ENCODE data around the gene AP4E1. TPM values are rescaled to one million over a fixed set of nuclear protein-coding genes. Genes with fewer than 3 reads are reported as not detected.

The AP4E1 gene
- total RNA-seq, 1 donor from 2014 or later, result 9.9 TPM

DNA sequence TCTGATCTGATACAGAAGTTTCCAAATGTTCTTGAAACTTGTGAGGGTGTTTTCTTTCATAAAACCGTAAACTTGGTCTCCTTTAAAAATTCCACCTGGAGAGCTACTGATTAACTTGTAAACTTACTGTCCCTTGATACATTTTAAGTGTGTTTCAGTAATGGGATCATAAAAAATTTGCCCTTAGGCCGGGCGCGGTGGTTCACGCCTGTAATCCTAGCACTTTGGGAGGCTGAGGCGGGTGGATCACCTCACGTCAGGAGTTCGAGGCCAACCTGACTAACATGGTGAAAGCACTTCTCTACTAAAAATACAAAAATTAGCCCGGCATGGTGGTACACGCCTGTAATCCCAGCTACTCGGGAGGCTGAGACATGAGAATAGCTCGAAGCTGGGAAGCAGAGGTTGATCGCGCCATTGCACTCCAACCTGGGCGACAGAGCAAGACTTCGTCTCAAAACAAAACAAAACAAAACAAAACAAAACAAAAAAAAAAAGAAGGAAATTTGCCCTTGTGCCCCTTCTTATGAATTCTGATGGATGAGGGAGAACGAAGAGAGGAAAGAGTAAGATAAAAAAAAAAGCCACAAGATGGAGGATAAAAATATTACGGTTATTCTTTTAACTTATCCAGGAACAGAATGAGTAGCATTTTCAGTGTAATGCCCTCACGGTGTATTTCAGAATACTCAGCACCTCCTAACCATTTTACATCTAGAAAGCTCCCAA is 32.1 kb upstream of the AP4E1 start:
- Histone ChIP-seq H3K9ac (ENCODE audit: low read depth in 1 of 3, low read length in 3 of 3) (peak overlapping the region; percentile 12 to 89 (median 60)), H3K36me3 (ENCODE audit: control insufficient read depth in 3 of 3, insufficient read depth in 3 of 3, low read length in 3 of 3) (no peaks in the 10 kb centered on the region), H3K9me3 (ENCODE audit: control insufficient read depth in 3 of 3, low read length in 3 of 3) (no peaks in the 10 kb centered on the region), H3K4me1 (ENCODE audit: control insufficient read depth in 3 of 3, insufficient read depth in 3 of 3, low read length in 3 of 3) (peaks cover 0 to 3% (median 2%) of the 10 kb centered on the region in 3 donors), H3K27ac (ENCODE audit: low read depth, low read length) (peak overlapping the region; percentile 14), H3K4me3 (ENCODE audit: low read length in 3 of 3) (peak overlapping the region; percentile 60 to 83 (median 69)), H3K27me3 (ENCODE audit: control insufficient read depth in 3 of 3, insufficient read depth in 3 of 3, low read length in 3 of 3) (no peaks in the 10 kb centered on the region)

DNA sequence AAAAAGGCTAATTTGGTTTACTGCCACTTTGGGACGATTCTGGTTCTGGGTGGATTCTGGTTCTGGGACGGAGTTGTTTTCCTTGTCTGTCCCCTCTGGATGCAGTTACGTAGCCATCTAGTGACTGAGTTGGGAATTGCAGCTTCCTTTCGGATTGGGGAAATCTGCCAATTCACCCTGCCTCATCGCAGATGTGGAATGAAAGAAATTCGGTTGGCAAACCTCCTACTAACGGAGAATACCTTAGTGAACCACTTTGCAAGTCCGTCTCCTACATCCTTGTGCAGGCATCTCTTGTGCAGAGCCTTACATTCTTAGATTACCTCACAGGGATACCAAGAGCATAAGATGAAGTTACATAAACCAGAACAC is 31.5 kb upstream of the AP4E1 start:
- Histone ChIP-seq H3K27ac (ENCODE audit: low read depth, low read length) (peak overlapping the region; percentile 14), H3K4me3 (ENCODE audit: low read length in 3 of 3) (peak overlapping the region; percentile 60 to 83 (median 69)), H3K4me1 (ENCODE audit: control insufficient read depth in 3 of 3, insufficient read depth in 3 of 3, low read length in 3 of 3) (peaks cover 0 to 3% (median 2%) of the 10 kb centered on the region in 3 donors), H3K9me3 (ENCODE audit: control insufficient read depth in 3 of 3, low read length in 3 of 3) (no peaks in the 10 kb centered on the region), H3K27me3 (ENCODE audit: control insufficient read depth in 3 of 3, insufficient read depth in 3 of 3, low read length in 3 of 3) (no peaks in the 10 kb centered on the region), H3K36me3 (ENCODE audit: control insufficient read depth in 3 of 3, insufficient read depth in 3 of 3, low read length in 3 of 3) (no peaks in the 10 kb centered on the region), H3K9ac (ENCODE audit: low read depth in 1 of 3, low read length in 3 of 3) (peak overlapping the region; percentile 12 to 89 (median 60))

DNA sequence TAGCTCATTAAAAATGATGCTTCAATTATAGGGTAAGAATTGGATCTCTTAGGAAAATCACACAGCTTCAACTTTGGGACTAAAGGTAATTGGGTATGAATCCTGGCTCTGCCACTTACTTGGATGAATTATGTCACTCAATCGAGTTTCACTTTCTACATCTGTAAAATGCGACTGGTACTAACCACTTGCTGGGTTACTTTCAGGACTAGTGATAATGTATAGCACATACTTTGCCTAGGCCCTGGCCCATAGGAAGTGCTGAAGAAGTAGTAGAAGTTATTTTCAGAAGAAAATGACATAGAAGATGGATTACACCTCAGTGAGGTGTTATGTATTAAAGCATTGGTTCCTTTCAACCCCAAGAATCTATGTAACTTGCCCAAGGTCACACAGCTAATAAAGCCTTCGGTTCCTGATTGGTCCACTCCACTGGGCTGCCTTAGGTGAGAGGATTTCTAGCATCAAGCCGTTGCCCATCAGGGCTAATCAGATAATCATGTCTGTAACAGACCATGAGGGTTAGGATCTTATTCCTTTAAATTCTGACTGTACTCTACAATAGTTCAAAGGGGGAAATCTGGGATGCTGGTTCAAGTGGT is 29.4 kb upstream of the AP4E1 start:
- Histone ChIP-seq H3K9me3 (ENCODE audit: control insufficient read depth in 3 of 3, low read length in 3 of 3) (no peaks in the 10 kb centered on the region), H3K36me3 (ENCODE audit: control insufficient read depth in 3 of 3, insufficient read depth in 3 of 3, low read length in 3 of 3) (no peaks in the 10 kb centered on the region), H3K9ac (ENCODE audit: low read depth in 1 of 3, low read length in 3 of 3) (no peak overlapping the region), H3K4me3 (ENCODE audit: low read length in 3 of 3) (no peak overlapping the region), H3K4me1 (ENCODE audit: control insufficient read depth in 3 of 3, insufficient read depth in 3 of 3, low read length in 3 of 3) (peaks cover under 1 to 7% (median 6%) of the 10 kb centered on the region in 3 donors), H3K27ac (ENCODE audit: low read depth, low read length) (no peak overlapping the region), H3K27me3 (ENCODE audit: control insufficient read depth in 3 of 3, insufficient read depth in 3 of 3, low read length in 3 of 3) (no peaks in the 10 kb centered on the region)

DNA sequence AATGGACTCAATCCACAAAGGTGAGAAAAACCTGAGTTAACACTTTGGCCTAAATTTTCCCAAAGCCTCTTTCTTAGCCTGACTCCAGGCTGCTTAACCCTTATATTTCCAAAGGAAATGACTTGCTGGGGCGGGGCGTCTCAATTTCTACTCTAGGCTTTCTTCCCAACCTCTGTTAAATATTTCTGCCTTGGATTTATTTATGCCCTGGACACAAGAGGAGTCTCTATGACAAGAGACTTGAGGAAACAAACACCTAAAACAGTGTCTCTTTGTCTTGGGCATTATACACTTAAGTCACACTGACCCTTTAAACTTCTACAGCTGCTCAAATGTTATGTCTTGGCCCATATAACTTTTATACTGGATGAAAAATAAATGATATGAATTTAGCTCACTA is 28.3 kb upstream of the AP4E1 start:
- H3K27ac ChIP-seq (ENCODE audit: low read depth, low read length), result no peak overlapping the region
- peaks cover 5 to 7% (median 7%) of the 10 kb centered on the region in 3 donors for H3K4me1 ChIP-seq (ENCODE audit: control insufficient read depth in 3 of 3, insufficient read depth in 3 of 3, low read length in 3 of 3)
- no peaks in the 10 kb centered on the region for H3K27me3 ChIP-seq (ENCODE audit: control insufficient read depth in 3 of 3, insufficient read depth in 3 of 3, low read length in 3 of 3)
- no peak overlapping the region for H3K4me3 ChIP-seq (ENCODE audit: low read length in 3 of 3)
- H3K9ac ChIP-seq (ENCODE audit: low read depth in 1 of 3, low read length in 3 of 3), result no peak overlapping the region
- H3K9me3 ChIP-seq (ENCODE audit: control insufficient read depth in 3 of 3, low read length in 3 of 3), result no peaks in the 10 kb centered on the region
- H3K36me3 ChIP-seq (ENCODE audit: control insufficient read depth in 3 of 3, insufficient read depth in 3 of 3, low read length in 3 of 3), result no peaks in the 10 kb centered on the region

DNA sequence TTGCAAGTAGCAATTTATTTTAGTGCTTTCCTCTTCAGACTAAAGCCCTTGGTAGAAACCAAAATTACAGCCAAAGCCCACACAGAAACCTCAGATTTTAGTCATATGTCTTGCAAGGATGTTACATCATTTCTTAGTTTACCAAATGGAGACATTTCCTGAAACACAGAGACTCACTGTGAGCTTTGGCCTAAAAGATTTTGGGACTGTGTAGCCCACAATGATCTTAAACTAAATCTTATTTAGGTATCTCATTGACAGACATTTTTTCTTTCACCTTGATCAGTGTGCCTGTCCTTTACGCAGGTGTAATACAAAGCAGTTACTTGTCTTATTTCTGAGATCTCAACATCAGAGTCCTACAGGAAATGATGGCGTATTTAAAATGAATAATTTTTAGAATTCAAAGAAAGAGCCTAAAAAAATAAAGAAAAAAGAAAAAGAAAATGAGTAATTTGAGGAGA is 27.8 kb upstream of the AP4E1 start:
- Histone ChIP-seq H3K4me3 (ENCODE audit: low read length in 3 of 3) (no peak overlapping the region), H3K9me3 (ENCODE audit: control insufficient read depth in 3 of 3, low read length in 3 of 3) (no peaks in the 10 kb centered on the region), H3K36me3 (ENCODE audit: control insufficient read depth in 3 of 3, insufficient read depth in 3 of 3, low read length in 3 of 3) (no peaks in the 10 kb centered on the region), H3K27me3 (ENCODE audit: control insufficient read depth in 3 of 3, insufficient read depth in 3 of 3, low read length in 3 of 3) (no peaks in the 10 kb centered on the region), H3K9ac (ENCODE audit: low read depth in 1 of 3, low read length in 3 of 3) (no peak overlapping the region), H3K27ac (ENCODE audit: low read depth, low read length) (no peak overlapping the region), H3K4me1 (ENCODE audit: control insufficient read depth in 3 of 3, insufficient read depth in 3 of 3, low read length in 3 of 3) (peaks cover 5 to 11% (median 7%) of the 10 kb centered on the region in 3 donors)

DNA sequence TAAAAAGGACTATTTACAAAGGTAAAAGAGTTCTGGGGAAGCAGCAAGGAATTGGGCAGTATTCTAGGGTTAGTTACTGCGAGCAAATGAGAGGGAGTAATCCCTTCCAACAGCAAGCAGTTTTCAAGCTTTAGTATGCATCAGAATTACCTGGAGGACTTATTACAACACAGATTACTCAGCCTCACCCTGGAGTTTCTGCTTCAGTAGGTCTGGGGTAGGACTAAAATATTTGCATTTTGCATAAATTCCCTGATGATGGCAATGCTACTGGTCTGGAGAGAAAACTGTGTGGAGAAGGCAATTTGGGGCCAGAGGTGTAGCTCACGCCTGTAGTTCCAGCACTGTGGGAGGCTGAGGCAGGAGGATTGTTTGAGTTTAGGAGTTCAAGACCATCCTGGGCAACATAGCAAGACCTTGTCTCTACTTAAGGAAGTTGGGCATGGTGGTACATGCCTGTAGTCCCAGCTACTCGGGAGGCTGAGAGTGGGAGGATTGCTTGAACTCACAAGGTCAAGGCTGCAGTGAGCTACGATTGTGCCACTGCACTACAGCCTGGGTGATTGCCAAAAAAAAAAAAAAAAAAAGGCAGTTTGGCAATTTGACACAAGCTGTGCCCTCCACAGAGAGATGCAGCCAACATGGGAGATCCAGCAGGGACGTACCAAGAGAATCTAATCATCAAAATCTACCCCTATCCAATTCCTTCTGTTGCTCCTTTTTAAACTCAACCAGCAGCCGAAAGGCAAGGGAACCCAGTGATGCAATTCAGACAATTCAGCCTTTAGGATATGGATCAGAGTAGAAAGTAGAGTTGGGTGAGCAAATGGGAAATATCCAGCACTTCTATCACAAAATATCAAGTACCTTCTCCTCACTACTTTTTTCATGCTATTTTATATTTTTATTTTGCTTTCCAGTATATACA is 27.1 kb upstream of the AP4E1 start:
- Histone ChIP-seq H3K27ac (ENCODE audit: low read depth, low read length) (no peak overlapping the region), H3K36me3 (ENCODE audit: control insufficient read depth in 3 of 3, insufficient read depth in 3 of 3, low read length in 3 of 3) (no peaks in the 10 kb centered on the region), H3K9me3 (ENCODE audit: control insufficient read depth in 3 of 3, low read length in 3 of 3) (no peaks in the 10 kb centered on the region), H3K4me3 (ENCODE audit: low read length in 3 of 3) (no peak overlapping the region), H3K9ac (ENCODE audit: low read depth in 1 of 3, low read length in 3 of 3) (no peak overlapping the region), H3K27me3 (ENCODE audit: control insufficient read depth in 3 of 3, insufficient read depth in 3 of 3, low read length in 3 of 3) (no peaks in the 10 kb centered on the region), H3K4me1 (ENCODE audit: control insufficient read depth in 3 of 3, insufficient read depth in 3 of 3, low read length in 3 of 3) (peaks cover 5 to 11% (median 7%) of the 10 kb centered on the region in 3 donors)

DNA sequence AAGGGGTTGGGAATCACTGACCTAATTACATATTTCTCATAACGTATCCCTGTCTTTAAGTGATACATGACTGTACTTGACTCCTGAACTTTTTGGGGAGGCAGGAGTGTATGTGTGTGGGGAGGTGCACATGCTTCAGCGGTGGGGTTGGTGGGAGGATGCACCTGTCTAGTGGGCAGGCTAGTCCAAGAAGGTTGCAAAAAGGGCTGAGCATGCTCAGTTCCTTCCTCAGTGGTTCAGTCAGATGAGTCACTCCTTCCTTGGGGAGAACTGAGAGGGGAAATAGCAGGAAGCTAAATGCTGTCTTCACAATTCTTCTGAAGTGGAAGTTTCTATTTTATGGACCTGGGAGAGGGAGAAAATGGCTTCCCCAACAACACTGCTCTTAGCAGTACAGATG is 24.6 kb upstream of the AP4E1 start:
- Histone ChIP-seq H3K27ac (ENCODE audit: low read depth, low read length) (peak overlapping the region; percentile 68), H3K27me3 (ENCODE audit: control insufficient read depth in 3 of 3, insufficient read depth in 3 of 3, low read length in 3 of 3) (no peaks in the 10 kb centered on the region), H3K4me3 (ENCODE audit: low read length in 3 of 3) (no peak overlapping the region), H3K9ac (ENCODE audit: low read depth in 1 of 3, low read length in 3 of 3) (no peak overlapping the region), H3K9me3 (ENCODE audit: control insufficient read depth in 3 of 3, low read length in 3 of 3) (no peaks in the 10 kb centered on the region), H3K36me3 (ENCODE audit: control insufficient read depth in 3 of 3, insufficient read depth in 3 of 3, low read length in 3 of 3) (no peaks in the 10 kb centered on the region), H3K4me1 (ENCODE audit: control insufficient read depth in 3 of 3, insufficient read depth in 3 of 3, low read length in 3 of 3) (peaks cover 4 to 11% (median 5%) of the 10 kb centered on the region in 3 donors)

DNA sequence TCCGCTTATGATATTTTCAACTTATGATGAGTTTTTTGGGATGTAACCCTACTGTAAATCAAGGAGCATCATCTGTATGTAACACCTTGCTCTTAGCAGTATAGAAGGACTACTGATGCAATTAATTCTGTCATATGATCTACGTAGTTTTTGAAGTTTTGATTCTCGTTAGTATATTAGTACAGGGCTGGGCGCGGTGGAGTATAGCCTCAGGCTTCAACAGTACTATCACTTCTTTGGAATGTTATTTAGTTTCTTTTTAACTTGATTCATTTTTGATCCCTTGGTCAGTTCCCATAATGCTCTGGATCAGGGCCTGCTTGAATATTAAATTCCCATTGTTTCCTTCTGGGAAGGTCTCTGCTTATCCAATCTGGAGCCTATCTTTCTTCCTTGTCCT is 23.9 kb upstream of the AP4E1 start:
- Histone ChIP-seq H3K4me3 (ENCODE audit: low read length in 3 of 3) (no peak overlapping the region), H3K27me3 (ENCODE audit: control insufficient read depth in 3 of 3, insufficient read depth in 3 of 3, low read length in 3 of 3) (no peaks in the 10 kb centered on the region), H3K9me3 (ENCODE audit: control insufficient read depth in 3 of 3, low read length in 3 of 3) (no peaks in the 10 kb centered on the region), H3K9ac (ENCODE audit: low read depth in 1 of 3, low read length in 3 of 3) (no peak overlapping the region), H3K4me1 (ENCODE audit: control insufficient read depth in 3 of 3, insufficient read depth in 3 of 3, low read length in 3 of 3) (peaks cover 4 to 11% (median 5%) of the 10 kb centered on the region in 3 donors), H3K27ac (ENCODE audit: low read depth, low read length) (peak overlapping the region; percentile 68), H3K36me3 (ENCODE audit: control insufficient read depth in 3 of 3, insufficient read depth in 3 of 3, low read length in 3 of 3) (no peaks in the 10 kb centered on the region)

DNA sequence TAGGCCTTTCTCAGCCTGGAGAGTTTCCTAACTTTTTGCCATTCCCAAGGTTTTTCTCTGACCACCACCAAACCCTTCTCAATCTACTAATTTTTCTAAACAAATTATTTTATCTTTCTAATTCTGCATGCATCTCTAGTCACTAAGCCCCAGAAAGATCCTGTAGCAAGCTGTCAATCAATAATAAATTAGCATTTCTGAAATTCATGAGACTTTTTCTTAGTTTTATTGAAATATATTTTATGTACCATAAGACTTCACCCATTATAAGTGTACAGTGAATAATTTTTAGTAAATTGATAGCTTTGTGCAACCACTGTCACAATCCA is 22.4 kb upstream of the AP4E1 start:
- Histone ChIP-seq H3K27ac (ENCODE audit: low read depth, low read length) (no peak overlapping the region), H3K9ac (ENCODE audit: low read depth in 1 of 3, low read length in 3 of 3) (no peak overlapping the region), H3K4me1 (ENCODE audit: control insufficient read depth in 3 of 3, insufficient read depth in 3 of 3, low read length in 3 of 3) (peaks cover 4 to 11% (median 5%) of the 10 kb centered on the region in 3 donors), H3K27me3 (ENCODE audit: control insufficient read depth in 3 of 3, insufficient read depth in 3 of 3, low read length in 3 of 3) (no peaks in the 10 kb centered on the region), H3K36me3 (ENCODE audit: control insufficient read depth in 3 of 3, insufficient read depth in 3 of 3, low read length in 3 of 3) (no peaks in the 10 kb centered on the region), H3K4me3 (ENCODE audit: low read length in 3 of 3) (no peak overlapping the region), H3K9me3 (ENCODE audit: control insufficient read depth in 3 of 3, low read length in 3 of 3) (no peaks in the 10 kb centered on the region)
